Uterus (tissue), 2 donors: ENCODE measurements around the gene KLHL14.

Experiments
- POLR2A ChIP-seq, 2 donors: fragments of 450-650 bp; IDR thresholded peaks; one replicate each; pipeline ENCODE4 v1.6.1; 2016; ENCODE audit warnings: antibody characterized with exemption in 2 of 2, mild to moderate bottlenecking in 1 of 2, moderate library complexity in 1 of 2
- TF ChIP-seq, protein P1 (sequence below), 4 experiments: fragments of 200-600 bp in 2 of 4; fragments of 450-650 bp in 2 of 4; sonication (generic) in 2 of 4; IDR thresholded peaks; one replicate each; pipeline ENCODE4 v1.5.1; 2016 to 2019; ENCODE audit warnings: antibody characterized with exemption in 4 of 4, mild to moderate bottlenecking in 2 of 4, moderate library complexity in 1 of 4

DNA sequence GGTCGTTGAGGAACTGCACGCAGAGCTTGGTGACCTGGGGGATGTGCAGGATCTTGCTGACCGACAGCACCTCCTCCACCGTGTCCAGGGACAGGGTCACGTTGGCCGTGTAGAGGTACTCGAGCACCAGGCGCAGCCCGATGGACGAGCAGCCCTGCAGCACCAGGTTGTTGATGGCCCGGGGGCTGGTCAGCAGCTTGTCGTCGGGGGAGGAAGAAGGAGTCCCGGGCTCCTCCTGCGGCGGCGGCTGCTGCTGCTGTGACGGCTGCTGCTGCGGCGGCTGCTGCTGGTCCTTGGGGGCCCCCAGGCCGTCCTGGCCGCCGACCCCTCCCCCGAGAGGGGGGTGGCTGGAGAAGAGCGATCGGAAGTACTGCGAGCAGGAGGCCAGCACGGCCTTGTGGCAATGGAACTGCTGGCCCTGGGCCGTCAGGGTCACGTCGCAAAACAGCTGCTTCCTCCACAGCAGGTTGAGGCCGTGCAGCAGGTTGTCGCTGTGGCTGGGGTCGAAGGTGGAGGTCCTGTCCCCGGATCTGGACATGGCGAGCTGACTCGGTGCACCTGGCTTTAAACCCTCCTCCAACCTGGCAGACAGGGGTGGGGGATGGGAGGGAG is 2.7 kb downstream of the KLHL14 start:
- TF ChIP-seq POLR2A (IDR thresholded peaks at IDR 0.05), result no peak
- TF ChIP-seq, protein P1, sequence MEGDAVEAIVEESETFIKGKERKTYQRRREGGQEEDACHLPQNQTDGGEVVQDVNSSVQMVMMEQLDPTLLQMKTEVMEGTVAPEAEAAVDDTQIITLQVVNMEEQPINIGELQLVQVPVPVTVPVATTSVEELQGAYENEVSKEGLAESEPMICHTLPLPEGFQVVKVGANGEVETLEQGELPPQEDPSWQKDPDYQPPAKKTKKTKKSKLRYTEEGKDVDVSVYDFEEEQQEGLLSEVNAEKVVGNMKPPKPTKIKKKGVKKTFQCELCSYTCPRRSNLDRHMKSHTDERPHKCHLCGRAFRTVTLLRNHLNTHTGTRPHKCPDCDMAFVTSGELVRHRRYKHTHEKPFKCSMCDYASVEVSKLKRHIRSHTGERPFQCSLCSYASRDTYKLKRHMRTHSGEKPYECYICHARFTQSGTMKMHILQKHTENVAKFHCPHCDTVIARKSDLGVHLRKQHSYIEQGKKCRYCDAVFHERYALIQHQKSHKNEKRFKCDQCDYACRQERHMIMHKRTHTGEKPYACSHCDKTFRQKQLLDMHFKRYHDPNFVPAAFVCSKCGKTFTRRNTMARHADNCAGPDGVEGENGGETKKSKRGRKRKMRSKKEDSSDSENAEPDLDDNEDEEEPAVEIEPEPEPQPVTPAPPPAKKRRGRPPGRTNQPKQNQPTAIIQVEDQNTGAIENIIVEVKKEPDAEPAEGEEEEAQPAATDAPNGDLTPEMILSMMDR (IDR thresholded peaks at IDR 0.05), result no peak
